Testis (tissue), 3 donors: ENCODE data around the gene DDC. TPM values are rescaled to one million over a fixed set of nuclear protein-coding genes. Genes with fewer than 3 reads are reported as not detected.
"Not testable (repeated sequence)": the region's sequence is repeated elsewhere in the genome, so short reads cannot be mapped to it uniquely, and the experiment has no call there.

ENCODE experiments used
- DNase-seq: peaks from one replicate; pipeline ENCODE4 v3.0.0-alpha.2; 2019
- H3K27ac ChIP-seq, 2 donors: fragments of 200-600 bp; sonication (generic); one replicate each; pipeline ENCODE4 v1.5.1; 2019
- H3K27me3 ChIP-seq: fragments of 200-600 bp; sonication (generic); one replicate; pipeline ENCODE4 v1.5.1; 2019
- H3K36me3 ChIP-seq: fragments of 200-600 bp; sonication (generic); one replicate; pipeline ENCODE4 v1.5.1; 2017; ENCODE audit warnings: low read depth; ENCODE audit errors: missing control alignments
- H3K4me1 ChIP-seq: fragments of 200-600 bp; sonication (generic); one replicate; pipeline ENCODE4 v1.5.1; 2019
- H3K4me3 ChIP-seq, 2 donors: fragments of 200-600 bp; sonication (generic); one replicate each; pipeline ENCODE4 v1.5.1; 2017 to 2019
- H3K9me3 ChIP-seq: fragments of 200-600 bp; sonication (generic); one replicate; pipeline ENCODE4 v1.5.1; 2017
- CTCF ChIP-seq, 3 experiments: fragments of 450-650 bp in 2 of 3; fragments of 200-600 bp in 1 of 3; sonication (generic) in 1 of 3; IDR thresholded peaks; one replicate each; pipeline ENCODE4 v1.5.1; 2016 to 2019; ENCODE audit warnings: antibody characterized with exemption in 3 of 3, mild to moderate bottlenecking in 2 of 3, moderate library complexity in 1 of 3
- POLR2A ChIP-seq: fragments of 450-650 bp; IDR thresholded peaks from one replicate; pipeline ENCODE4 v1.6.1; 2017; ENCODE audit warnings: antibody characterized with exemption, mild to moderate bottlenecking, moderate library complexity
- WGBS, 2 donors: methylation state at CpG; one replicate each; pipeline ENCODE4 v1.1.5; 2018; 5-methylcytosine and 5-hydroxymethylcytosine counted together
- intact Hi-C: fragments of 100-400 bp; cut with DNase I; formaldehyde crosslinking; loops from one replicate; pipeline ENCODE4 v1.15.1; 2023; ENCODE audit warnings: low total_unique reads
- polyA plus RNA-seq: library from polyadenylated mRNA; stranded (reverse); fragments of 350-450 nt; fragmentation: Illumina TruSeq; extraction: RNeasy Lipid Tissue Mini Kit (QIAGEN cat#74804); gene quantifications from one replicate; pipeline ENCODE4 v1.2.3, GENCODE V29; 2014; ENCODE audit warnings: low read depth, low replicate concordance; ENCODE audit not compliant: insufficient read depth
- total RNA-seq, 2 donors: library from RNA; depleted of rRNA; stranded (reverse); fragments of >200 nt; gene quantifications; one replicate each; pipeline ENCODE4 v1.2.3, GENCODE V29; 2016

The DDC gene
- total and polyA plus RNA-seq, 3 donors from 2014 or later: 1.2 to 4.1 (median 3.3) TPM

GRCh38 chr7:50552921-50553320 is 12.3 kb downstream of the DDC start:
- Histone ChIP-seq H3K27ac (no peak overlapping the region), H3K9me3 (no peaks in the 10 kb centered on the region), H3K27me3 (no peaks in the 10 kb centered on the region), H3K4me3 (no peak overlapping the region), H3K4me1 (no peaks in the 10 kb centered on the region), H3K36me3 (no peaks in the 10 kb centered on the region)
- 11 to 33% methylated on average over 4 of the region's 4 CpGs for WGBS, 2 donors
- intact Hi-C loops: no loop called here
- peak; percentile 38 for DNase-seq
- no peak for TF ChIP-seq POLR2A
- TF ChIP-seq CTCF (IDR thresholded peaks at IDR 0.05): no peak

GRCh38 chr7:50552139-50552538 is 13.1 kb downstream of the DDC start:
- Histone ChIP-seq H3K27ac (no peak overlapping the region), H3K9me3 (no peaks in the 10 kb centered on the region), H3K27me3 (no peaks in the 10 kb centered on the region), H3K4me3 (no peak overlapping the region), H3K36me3 (no peaks in the 10 kb centered on the region), H3K4me1 (no peaks in the 10 kb centered on the region)
- TF ChIP-seq CTCF (IDR thresholded peaks at IDR 0.05) (no peak), POLR2A (no peak)
- DNase-seq: no peak
- WGBS, 2 donors: 75 to 85% methylated on average over 4 of the region's 4 CpGs
- intact Hi-C loops: no loop called here

- H3K4me3 ChIP-seq, H3K9me3 ChIP-seq, H3K27me3 ChIP-seq, H3K4me1 ChIP-seq, DNase-seq, intact Hi-C loops, H3K27ac ChIP-seq, H3K36me3 ChIP-seq: not testable (repeated sequence)
- 91 to 96% methylated on average over 3 to 4 of the region's 4 CpGs for WGBS, 2 donors
Observed at GRCh38 chr7:50545613-50546012, 19.6 kb downstream of the DDC start.

- Histone ChIP-seq H3K36me3 (no peaks in the 10 kb centered on the region), H3K4me1 (no peaks in the 10 kb centered on the region), H3K4me3 (no peak overlapping the region), H3K27ac (no peak overlapping the region), H3K9me3 (no peaks in the 10 kb centered on the region), H3K27me3 (no peaks in the 10 kb centered on the region)
- DNase-seq: no peak
- TF ChIP-seq POLR2A: no peak
- no peak for TF ChIP-seq CTCF (IDR thresholded peaks at IDR 0.05)
- intact Hi-C loops: no loop called here
- 76 to 91% methylated on average over 6 of the region's 6 CpGs for WGBS, 2 donors
Observed at GRCh38 chr7:50544992-50545391, 20.2 kb downstream of the DDC start.

DNA sequence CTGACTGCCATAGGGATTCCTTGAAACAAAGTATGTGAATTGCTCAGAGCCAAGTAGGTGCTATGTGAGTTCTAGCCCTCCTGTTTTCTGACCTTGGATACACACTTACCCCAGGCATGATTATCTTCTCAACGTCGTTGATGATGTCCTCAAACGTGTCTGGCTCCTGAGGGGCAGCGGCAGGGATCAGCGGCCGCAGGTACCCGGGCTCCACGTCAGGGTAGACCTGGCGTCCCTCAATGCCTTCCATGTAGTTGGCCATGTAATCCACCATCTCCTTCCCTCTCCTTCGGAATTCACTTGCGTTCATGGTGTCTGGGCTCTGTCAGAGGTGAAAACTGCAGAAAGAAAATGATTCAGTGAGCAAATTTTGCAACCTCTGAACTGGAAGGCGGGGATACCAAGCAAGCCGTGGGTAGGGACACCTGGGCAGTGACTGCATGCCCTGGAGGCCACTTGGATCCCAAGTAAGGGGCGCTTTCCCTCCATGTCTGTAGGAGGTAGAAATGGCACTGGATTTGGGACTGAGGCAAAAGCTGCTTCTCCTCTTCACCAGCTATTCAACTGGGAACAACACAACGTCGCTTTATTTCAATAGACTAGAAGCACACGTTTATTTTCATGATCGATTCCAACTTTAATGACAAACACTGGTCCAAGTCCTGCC is 21.3 kb downstream of the DDC start:
- no peaks in the 10 kb centered on the region for H3K4me1 ChIP-seq
- no peaks in the 10 kb centered on the region for H3K36me3 ChIP-seq
- TF ChIP-seq POLR2A (no peak), CTCF (IDR thresholded peaks at IDR 0.05) (no peak)
- WGBS, 2 donors: 90% methylated on average over 18 of the region's 18 CpGs
- H3K9me3 ChIP-seq: no peaks in the 10 kb centered on the region
- no peak overlapping the region for H3K4me3 ChIP-seq
- intact Hi-C loops: no loop called here
- DNase-seq: no peak
- no peak overlapping the region for H3K27ac ChIP-seq
- no peaks in the 10 kb centered on the region for H3K27me3 ChIP-seq
